ENCODE data around the gene TSPYL2.

The TSPYL2 gene

GRCh38 chrX:53081925-53082772 lies at the start of gene TSPYL2:
TSS of gene TSPYL2 (plus strand) at chrX:53082367. CDS start at chrX:53082499, 132 bp downstream.
- H3K4me3 ChIP-seq (ENCODE audit: low read depth, low read length), result peak within 1 kb of the TSS; percentile 71
- peak; percentile 98 for DNase-seq (ENCODE audit: low read depth)
- TF ChIP-seq CTCF (conservative IDR thresholded peaks at IDR 0.05; ENCODE audit: low read depth, low read length), result no peak

GRCh38 chrX:53036149-53036548 lies 46.0 kb upstream of the TSPYL2 start:
- no peak overlapping the region for H3K4me3 ChIP-seq (ENCODE audit: low read depth, low read length)
- TF ChIP-seq CTCF (conservative IDR thresholded peaks at IDR 0.05; ENCODE audit: low read depth, low read length), result no peak
- DNase-seq (ENCODE audit: low read depth), result no peak

- TF ChIP-seq CTCF (conservative IDR thresholded peaks at IDR 0.05; ENCODE audit: low read depth, low read length), result no peak
- H3K4me3 ChIP-seq (ENCODE audit: low read depth, low read length), result no peak overlapping the region
- DNase-seq (ENCODE audit: low read depth), result no peak
Observed at GRCh38 chrX:53039236-53039635, 42.9 kb upstream of the TSPYL2 start.

GRCh38 chrX:53044995-53045394 lies 37.2 kb upstream of the TSPYL2 start:
- TF ChIP-seq CTCF (conservative IDR thresholded peaks at IDR 0.05; ENCODE audit: low read depth, low read length), result no peak
- H3K4me3 ChIP-seq (ENCODE audit: low read depth, low read length), result no peak overlapping the region
- DNase-seq (ENCODE audit: low read depth), result no peak

GRCh38 chrX:53047228-53047627 lies 34.9 kb upstream of the TSPYL2 start:
- no peak for DNase-seq (ENCODE audit: low read depth)
- peak; percentile 47 for TF ChIP-seq CTCF (conservative IDR thresholded peaks at IDR 0.05; ENCODE audit: low read depth, low read length)

GRCh38 chrX:53048169-53049126 lies 33.7 kb upstream of the TSPYL2 start, which contains the start of gene GPR173:
TSS of gene GPR173 (plus strand) at chrX:53048789. CDS start at chrX:53076622, 27,833 bp downstream.
- no peak for TF ChIP-seq CTCF (conservative IDR thresholded peaks at IDR 0.05; ENCODE audit: low read depth, low read length)
- DNase-seq (ENCODE audit: low read depth), result peak; percentile 64
- peak within 1 kb of the TSS; percentile 69 for H3K4me3 ChIP-seq (ENCODE audit: low read depth, low read length)

More at GRCh38 chrX:53047228-53047627, 34.9 kb upstream of the TSPYL2 start:
- H3K4me3 ChIP-seq (ENCODE audit: low read depth, low read length), result no peak overlapping the region

Data from choroid plexus epithelial cell (primary cell).